Hepatocyte (in vitro differentiated cells): Measurements from ENCODE around the gene BAHCC1. TPM values are rescaled to one million over a fixed set of nuclear protein-coding genes. Genes with fewer than 3 reads are reported as not detected.

Experiments
- DNase-seq: peaks from one replicate; pipeline ENCODE4 v3.0.0-alpha.2; 2016; ENCODE audit warnings: low spot score
- H2AFZ ChIP-seq: fragments of 200-600 bp; sonication (generic); 2 replicates; pipeline ENCODE4 v1.6.0; 2016; ENCODE audit warnings: antibody characterized with exemption, mild to moderate bottlenecking
- H3K27ac ChIP-seq: fragments of 200-600 bp; sonication (generic); 2 replicates; pipeline ENCODE4 v1.5.1; 2016; ENCODE audit warnings: mild to moderate bottlenecking
- H3K27me3 ChIP-seq: fragments of 200-600 bp; sonication (generic); 2 replicates; pipeline ENCODE4 v1.6.1; 2016
- H3K36me3 ChIP-seq: fragments of 200-600 bp; sonication (generic); replicated peaks from 2 replicates; pipeline ENCODE4 v1.5.1; 2016; ENCODE audit warnings: low read depth; ENCODE audit not compliant: insufficient read depth
- H3K4me1 ChIP-seq: fragments of 200-600 bp; sonication (generic); 2 replicates; pipeline ENCODE4 v1.5.1; 2016; ENCODE audit warnings: mild to moderate bottlenecking, moderate library complexity; ENCODE audit not compliant: insufficient read depth
- H3K4me2 ChIP-seq: fragments of 200-600 bp; sonication (generic); 2 replicates; pipeline ENCODE4 v1.6.0; 2016
- H3K4me3 ChIP-seq: fragments of 200-600 bp; sonication (generic); 2 replicates; pipeline ENCODE4 v1.5.1; 2016; ENCODE audit warnings: mild to moderate bottlenecking
- H3K79me2 ChIP-seq: fragments of 200-600 bp; sonication (generic); 2 replicates; pipeline ENCODE4 v1.6.0; 2017; ENCODE audit warnings: mild to moderate bottlenecking
- H3K9me2 ChIP-seq: fragments of 200-600 bp; sonication (generic); replicated peaks from 2 replicates; pipeline ENCODE4 v1.6.0; 2017; ENCODE audit warnings: mild to moderate bottlenecking; ENCODE audit not compliant: insufficient read depth
- H3K9me3 ChIP-seq: fragments of 200-600 bp; sonication (generic); 2 replicates; pipeline ENCODE4 v1.5.1; 2016; ENCODE audit warnings: low read depth, mild to moderate bottlenecking
- H4K20me1 ChIP-seq: fragments of 200-600 bp; sonication (generic); 2 replicates; pipeline ENCODE4 v1.6.0; 2016; ENCODE audit warnings: mild to moderate bottlenecking; ENCODE audit not compliant: insufficient read depth, poor library complexity, severe bottlenecking
- EZH2 ChIP-seq: fragments of 200-600 bp; sonication (generic); IDR thresholded peaks from 2 replicates; pipeline ENCODE4 v1.6.1; 2016; ENCODE audit warnings: antibody characterized with exemption, mild to moderate bottlenecking, borderline replicate concordance
- EZH2phosphoT487 ChIP-seq: fragments of 200-600 bp; sonication (generic); IDR thresholded peaks from one replicate; pipeline ENCODE4 v1.6.1; 2018; ENCODE audit warnings: antibody characterized with exemption, mild to moderate bottlenecking, low read depth, moderate library complexity; ENCODE audit not compliant: unreplicated experiment, severe bottlenecking
- WGBS: methylation state at CpG from one replicate; pipeline ENCODE4 v1.1.6; 2016; ENCODE audit warnings: low lambda C conversion rate; ENCODE audit errors: missing lambda C conversion rate; 5-methylcytosine and 5-hydroxymethylcytosine counted together
- polyA plus RNA-seq: library from polyadenylated mRNA; unstranded; fragments of >200 nt; fragmentation: Nextera tagmentation; extraction: Ambion mirVana; gene quantifications from 2 replicates; pipeline ENCODE4 v1.2.1, GENCODE V29; 2016
- total RNA-seq: library from RNA; depleted of rRNA; stranded (reverse); fragments of >200 nt; gene quantifications from 2 replicates; pipeline ENCODE4 v1.2.3, GENCODE V29; 2014
- TF ChIP-seq, protein P1 (sequence below): fragments of 200-600 bp; sonication (generic); IDR thresholded peaks from 2 replicates; pipeline ENCODE4 v1.5.1; 2016; ENCODE audit warnings: antibody characterized with exemption, mild to moderate bottlenecking; ENCODE audit not compliant: poor library complexity

The BAHCC1 gene
- total and polyA plus RNA-seq, 2 experiments from 2014 or later, result 6.4 to 6.6 TPM

DNA sequence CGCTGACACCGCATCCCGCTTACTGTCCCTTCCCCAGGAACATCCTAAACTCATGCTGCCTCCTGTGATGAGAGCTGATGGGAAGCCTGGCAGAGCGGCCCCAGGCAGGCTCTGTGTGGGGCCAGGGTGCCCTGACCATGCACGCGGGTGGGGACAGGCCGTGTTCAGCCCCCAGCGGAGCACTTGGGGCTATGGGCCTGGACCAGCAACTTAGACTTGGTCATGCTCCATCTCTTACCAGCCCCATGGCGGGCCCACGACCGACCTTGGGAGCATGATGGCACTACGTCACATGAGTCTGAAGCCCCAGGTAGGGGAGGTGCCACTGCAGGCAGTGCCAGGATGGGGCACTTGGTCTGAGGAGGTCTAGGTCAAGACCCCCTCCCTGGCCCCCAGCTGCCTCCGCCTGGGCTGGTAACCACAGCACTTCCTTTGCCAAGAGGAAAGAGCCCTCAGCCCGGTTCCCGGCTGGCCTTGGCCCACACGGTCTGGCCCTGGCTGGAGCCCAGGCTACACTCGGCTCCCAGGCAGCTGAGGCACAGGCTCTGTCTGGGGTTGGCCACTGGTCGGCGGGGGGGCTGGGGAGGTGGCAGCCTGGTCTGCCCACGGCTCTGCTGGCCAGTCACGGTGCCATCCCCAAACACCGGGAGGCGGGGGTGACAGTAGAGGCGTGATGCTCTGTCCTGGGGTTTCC, 25.7 kb downstream of the BAHCC1 start:
- WGBS, result 91% methylated on average over 17 of the region's 24 CpGs
- Histone ChIP-seq H3K27me3 (no peaks in the 10 kb centered on the region), H3K27ac (peak overlapping the region; percentile 95), H4K20me1 (peaks cover 8% of the 10 kb centered on the region), H3K79me2 (peaks cover 56% of the 10 kb centered on the region), H3K9me2 (no peaks in the 10 kb centered on the region), H3K36me3 (no peaks in the 10 kb centered on the region), H3K4me3 (no peak overlapping the region), H2AFZ (no peak overlapping the region), H3K4me2 (no peak overlapping the region), H3K4me1 (peaks cover 43% of the 10 kb centered on the region), H3K9me3 (no peaks in the 10 kb centered on the region)
- no peak for DNase-seq
- TF ChIP-seq EZH2phosphoT487 (no peak), EZH2 (no peak)
- TF ChIP-seq, protein P1, sequence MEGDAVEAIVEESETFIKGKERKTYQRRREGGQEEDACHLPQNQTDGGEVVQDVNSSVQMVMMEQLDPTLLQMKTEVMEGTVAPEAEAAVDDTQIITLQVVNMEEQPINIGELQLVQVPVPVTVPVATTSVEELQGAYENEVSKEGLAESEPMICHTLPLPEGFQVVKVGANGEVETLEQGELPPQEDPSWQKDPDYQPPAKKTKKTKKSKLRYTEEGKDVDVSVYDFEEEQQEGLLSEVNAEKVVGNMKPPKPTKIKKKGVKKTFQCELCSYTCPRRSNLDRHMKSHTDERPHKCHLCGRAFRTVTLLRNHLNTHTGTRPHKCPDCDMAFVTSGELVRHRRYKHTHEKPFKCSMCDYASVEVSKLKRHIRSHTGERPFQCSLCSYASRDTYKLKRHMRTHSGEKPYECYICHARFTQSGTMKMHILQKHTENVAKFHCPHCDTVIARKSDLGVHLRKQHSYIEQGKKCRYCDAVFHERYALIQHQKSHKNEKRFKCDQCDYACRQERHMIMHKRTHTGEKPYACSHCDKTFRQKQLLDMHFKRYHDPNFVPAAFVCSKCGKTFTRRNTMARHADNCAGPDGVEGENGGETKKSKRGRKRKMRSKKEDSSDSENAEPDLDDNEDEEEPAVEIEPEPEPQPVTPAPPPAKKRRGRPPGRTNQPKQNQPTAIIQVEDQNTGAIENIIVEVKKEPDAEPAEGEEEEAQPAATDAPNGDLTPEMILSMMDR, result no peak

DNA sequence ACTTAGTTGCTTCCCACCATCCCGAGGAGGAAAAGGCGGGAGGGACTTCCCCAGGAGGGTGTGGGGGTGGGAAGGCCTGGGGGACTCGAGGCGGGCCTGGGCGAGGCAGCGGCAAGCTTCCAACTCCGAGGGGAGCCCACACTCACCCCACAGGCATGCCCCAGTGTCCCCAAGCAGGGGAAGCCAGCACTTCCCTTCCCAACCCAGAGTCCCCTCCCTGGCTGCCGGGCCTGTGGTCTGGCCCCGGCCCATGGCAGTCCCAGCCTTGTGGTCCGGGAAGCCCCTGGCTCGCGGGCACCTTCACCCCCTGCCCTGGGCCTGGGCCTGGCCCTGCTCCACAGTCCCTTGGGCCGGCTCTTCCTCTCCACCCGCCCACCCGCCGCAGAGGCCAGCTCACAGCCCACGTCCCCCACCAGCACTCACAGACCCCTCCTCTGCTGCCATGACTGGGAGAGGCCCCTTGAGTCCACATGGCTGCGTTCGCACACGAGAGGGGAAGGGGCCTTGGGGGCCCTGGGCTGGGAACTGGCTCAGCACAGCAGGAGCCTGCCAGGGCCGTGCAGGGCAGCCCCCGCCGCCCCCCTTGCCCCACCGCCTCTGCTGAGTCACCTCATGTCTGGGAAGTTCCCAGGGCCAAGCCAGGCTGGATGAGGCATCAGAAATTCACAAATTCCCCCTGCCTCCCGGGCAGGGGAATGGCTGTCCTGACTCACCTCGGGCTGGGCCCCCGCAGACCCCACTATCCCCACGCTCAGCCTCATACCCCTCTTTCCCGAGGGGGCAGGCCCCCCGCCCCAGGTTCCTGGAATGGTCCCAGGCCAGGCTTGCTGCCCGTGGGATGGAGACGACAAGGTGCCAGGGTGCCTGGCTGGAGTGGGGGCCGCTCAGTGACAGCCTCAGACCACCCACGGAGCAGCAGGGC, 27.8 kb downstream of the BAHCC1 start:
- peak overlapping the region; percentile 65 for H3K4me2 ChIP-seq
- no peaks in the 10 kb centered on the region for H3K36me3 ChIP-seq
- peak; percentile 91 for DNase-seq
- H2AFZ ChIP-seq, result no peak overlapping the region
- no peaks in the 10 kb centered on the region for H3K9me3 ChIP-seq
- TF ChIP-seq EZH2, result no peak
- no peak for TF ChIP-seq EZH2phosphoT487
- TF ChIP-seq, protein P1, result no peak
- H4K20me1 ChIP-seq, result peaks cover 4% of the 10 kb centered on the region
- no peak overlapping the region for H3K4me3 ChIP-seq
- H3K9me2 ChIP-seq, result no peaks in the 10 kb centered on the region
- no peaks in the 10 kb centered on the region for H3K27me3 ChIP-seq
- peak overlapping the region; percentile 80 for H3K27ac ChIP-seq
- H3K4me1 ChIP-seq, result peaks cover 34% of the 10 kb centered on the region
- 41% methylated on average over 18 of the region's 34 CpGs for WGBS
- H3K79me2 ChIP-seq, result peaks cover 54% of the 10 kb centered on the region

DNA sequence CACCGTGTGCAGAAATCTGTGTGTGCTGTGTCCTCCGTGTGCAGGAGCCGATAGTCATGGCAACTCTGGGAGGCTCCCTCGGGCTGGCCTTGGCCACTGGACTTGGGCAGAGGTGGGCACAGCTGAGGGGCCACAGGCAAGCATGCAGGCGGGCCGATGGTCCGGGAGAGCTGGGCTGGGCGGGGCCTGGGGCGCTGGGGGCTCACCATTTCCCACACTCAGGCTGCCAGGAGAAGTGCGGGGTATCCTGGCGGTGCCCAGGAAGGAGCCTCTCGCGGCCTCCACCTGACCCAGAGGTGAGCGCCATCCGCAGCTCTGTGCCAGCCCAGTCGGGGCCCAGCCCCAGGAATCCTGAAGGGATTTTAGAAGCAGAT, 28.4 kb downstream of the BAHCC1 start:
- Histone ChIP-seq H3K79me2 (peaks cover 50% of the 10 kb centered on the region), H3K27me3 (no peaks in the 10 kb centered on the region), H3K27ac (peak overlapping the region; percentile 80), H3K36me3 (no peaks in the 10 kb centered on the region), H3K4me1 (peaks cover 29% of the 10 kb centered on the region), H4K20me1 (no peaks in the 10 kb centered on the region), H3K9me2 (no peaks in the 10 kb centered on the region), H2AFZ (no peak overlapping the region), H3K4me2 (peak overlapping the region; percentile 65), H3K4me3 (no peak overlapping the region), H3K9me3 (no peaks in the 10 kb centered on the region)
- 79% methylated on average over 10 of the region's 16 CpGs for WGBS
- DNase-seq, result no peak
- TF ChIP-seq EZH2phosphoT487 (no peak), EZH2 (no peak)
- TF ChIP-seq, protein P1, result no peak
